Stromal cell of bone marrow (primary cell): ENCODE measurements around the gene BACE2.
"Not testable (repeated sequence)": the region's sequence is repeated elsewhere in the genome, so short reads cannot be mapped to it uniquely, and the experiment has no call there.

Experiments
- DNase-seq: peaks from one replicate; pipeline ENCODE4 v3.0.0-alpha.2; 2012; ENCODE audit warnings: low read depth

Gene BACE2

DNA sequence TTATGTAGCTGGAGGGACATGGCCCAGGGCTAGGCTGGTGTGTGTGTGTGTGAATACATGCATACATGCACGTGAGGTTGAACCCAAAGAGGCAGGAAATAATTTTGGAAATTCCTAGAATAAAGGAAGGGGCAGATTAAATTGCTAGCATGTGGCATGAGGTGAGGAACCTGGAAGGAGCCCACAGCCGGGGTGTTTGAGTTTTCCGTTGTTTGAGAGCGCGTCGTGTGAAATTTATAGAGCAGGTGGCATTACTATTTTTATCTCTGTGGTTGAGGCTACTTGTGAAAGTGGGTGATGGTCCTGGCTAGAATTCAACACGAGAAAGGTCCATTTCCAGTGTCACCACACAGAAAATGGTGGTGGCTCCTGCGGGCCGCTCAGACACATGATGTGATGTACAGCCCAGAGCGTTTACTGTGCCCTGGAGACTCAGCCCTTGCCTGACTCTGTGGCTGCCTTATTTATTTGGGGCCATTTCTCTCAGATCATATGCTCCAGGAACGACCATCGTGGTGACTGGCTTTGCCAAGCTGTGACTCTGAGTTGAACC, 48.0 kb downstream of the BACE2 start:
- DNase-seq = no peak

DNA sequence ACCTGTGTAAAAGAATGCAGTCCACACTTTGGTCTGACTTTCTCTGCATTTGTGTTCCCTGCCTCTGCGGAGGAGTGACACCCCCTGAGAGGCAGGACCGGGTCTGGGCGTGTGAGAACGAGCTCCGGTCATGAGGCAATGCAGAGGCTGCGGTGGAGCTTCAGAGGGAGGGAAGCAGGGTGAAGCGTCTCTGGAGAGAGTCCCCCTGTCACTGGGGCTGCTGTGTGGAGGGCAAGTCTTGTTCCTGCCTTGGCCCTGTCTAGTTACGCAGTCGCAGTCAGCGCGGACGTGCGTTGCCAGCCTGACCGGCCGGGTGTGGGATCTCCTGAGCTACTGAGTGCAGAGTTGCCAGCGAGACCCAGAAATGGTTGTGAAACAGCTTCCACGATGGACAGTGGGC, 48.5 kb downstream of the BACE2 start:
- no peak for DNase-seq

DNA sequence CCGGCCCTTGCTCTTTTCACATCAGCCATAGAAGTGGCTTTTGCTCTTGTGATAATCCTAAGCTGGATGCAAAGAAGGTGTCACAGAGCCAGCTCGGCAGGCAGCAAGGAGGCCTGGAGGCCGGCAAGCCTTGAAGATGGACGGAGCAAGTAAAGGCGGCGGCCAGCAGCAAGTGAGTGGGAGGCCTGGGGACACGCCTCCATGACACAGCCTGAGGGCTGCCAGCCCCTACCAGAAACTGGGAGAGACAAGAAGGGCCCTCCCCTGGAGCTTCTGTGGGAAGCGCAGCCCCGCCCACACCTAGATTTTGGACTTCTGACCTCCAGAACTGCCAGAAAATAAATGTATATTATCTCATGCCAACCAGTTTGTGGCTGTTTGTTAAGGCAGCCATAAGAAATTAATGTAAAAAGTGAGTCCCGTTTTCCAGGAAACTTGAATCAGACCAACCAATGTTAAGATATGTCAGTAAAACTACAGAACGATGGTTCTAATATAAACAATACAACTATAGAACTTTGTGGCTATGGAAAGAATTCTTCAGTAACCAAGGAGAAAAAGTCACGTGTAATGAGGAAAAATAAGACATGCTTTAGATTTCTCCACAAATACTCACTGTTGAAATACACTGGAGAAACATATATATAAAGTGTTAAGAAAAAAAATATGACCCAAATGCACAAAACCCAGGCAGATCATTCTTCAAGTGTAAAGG, 49.9 kb downstream of the BACE2 start:
- peak; percentile 56 for DNase-seq

DNA sequence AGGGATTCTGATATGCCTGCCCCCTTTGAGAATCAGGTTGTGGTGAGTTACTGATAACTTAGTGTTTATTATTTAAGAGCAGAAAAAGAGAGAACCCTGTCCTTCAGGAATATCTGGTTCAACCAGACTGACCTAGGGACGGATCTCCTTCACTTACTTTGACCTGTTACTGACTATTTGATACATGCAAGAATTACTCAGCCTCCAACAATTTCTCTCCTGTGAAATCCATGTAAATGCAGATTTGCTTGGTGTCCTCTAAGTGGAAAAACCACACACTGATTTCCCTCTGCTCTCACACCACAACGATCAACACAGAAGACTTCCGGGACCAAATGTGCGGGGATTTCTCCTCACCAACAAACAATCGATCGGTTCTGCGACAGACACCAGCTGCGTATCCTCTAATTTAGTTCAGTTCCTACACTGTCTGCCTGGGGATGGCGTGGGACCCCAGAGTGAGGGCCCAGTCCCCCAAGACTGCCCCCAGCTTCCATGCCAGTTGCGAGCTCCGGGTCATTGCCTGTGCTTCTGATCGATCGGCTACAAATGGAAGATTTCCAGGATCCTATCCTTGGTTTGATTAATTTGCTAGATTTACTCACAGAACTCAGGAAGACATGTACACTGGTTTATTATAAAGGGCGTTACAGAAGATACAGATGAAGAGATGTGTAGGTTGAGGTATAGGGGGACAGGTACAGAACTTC, 51.7 kb downstream of the BACE2 start:
- DNase-seq = no peak

DNA sequence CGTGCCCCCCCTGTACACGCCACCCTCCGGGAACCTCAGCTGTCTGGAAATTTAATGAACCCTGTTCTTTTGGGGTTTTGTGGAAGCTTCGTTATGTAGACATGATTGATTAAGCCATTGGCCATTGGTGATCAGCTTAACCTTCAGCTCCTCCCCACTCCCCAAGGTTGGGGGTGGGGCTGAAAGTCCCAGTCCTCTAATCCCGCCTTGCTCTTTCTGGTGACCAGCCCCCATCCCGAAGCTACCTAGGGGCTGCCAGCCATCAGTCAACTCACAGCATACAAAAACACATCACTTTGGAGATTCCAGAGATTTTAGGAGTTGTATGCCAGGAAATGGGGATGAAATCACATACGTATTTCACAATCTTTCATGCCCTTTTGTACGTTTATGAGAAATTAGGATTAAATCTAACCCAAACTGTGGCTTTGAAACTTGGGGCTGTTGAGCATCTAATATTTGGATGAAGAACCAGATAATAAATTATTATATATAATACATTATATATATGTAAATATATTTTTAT, 52.3 kb downstream of the BACE2 start:
- no peak for DNase-seq

DNA sequence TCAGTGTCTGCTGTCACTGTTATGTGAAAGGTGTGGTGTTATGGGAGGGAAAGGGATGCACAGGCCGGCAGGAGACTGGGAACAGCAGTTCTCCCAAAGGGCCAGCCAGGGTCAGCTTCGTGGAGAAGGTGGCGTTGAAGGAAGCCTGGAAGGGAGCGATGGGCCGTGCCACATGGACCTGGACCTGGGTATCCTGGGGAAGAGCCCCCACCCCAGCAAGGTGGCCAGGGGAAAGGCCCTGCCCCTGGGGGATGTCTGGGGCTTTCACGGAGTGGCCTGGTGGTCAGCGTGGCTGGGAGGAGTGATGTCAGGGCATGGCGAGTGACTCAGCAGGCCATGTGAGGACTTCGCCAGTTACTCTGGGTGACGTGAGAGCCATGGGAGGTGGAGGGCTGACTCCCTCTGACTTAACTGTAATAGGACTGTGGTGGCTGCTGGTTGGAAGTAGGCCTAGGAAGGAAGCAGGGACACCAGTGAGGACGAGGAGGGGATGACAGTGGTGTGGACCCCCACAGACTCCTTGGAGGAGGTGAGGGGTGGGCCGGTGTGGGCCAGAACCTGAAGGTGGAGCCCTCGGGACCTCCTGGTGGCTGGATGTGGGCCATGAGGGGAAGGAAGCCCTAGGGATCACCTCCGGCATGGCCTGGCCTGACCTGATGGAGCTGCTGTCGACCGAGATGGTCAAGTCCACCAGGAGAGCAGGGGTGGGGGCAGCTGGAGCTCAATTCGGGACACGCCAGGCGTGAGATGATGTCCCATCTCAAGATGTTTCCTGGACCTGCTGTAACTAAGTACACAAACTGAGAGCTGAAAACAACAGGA, 54.5 kb downstream of the BACE2 start:
- no peak for DNase-seq

DNA sequence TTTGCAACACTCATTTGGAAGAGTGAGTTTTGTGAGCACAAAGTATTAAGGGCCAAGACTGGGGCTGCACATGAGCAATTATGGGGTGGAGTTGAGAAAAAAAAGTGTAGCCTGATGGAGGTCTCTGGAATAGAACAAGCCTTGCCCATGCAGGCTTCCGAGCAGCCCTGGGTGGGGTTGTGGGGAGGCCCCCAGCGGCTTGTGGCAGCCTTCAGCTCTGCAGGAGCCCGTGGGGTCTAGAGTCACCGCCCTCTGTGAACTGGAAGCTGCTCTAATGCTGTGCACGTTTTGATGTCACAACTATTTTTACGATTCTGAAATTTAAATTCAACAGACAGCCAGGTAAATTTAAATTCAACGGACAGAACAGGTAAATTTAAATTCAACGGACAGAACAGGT, 58.9 kb downstream of the BACE2 start:
- DNase-seq = no peak

DNA sequence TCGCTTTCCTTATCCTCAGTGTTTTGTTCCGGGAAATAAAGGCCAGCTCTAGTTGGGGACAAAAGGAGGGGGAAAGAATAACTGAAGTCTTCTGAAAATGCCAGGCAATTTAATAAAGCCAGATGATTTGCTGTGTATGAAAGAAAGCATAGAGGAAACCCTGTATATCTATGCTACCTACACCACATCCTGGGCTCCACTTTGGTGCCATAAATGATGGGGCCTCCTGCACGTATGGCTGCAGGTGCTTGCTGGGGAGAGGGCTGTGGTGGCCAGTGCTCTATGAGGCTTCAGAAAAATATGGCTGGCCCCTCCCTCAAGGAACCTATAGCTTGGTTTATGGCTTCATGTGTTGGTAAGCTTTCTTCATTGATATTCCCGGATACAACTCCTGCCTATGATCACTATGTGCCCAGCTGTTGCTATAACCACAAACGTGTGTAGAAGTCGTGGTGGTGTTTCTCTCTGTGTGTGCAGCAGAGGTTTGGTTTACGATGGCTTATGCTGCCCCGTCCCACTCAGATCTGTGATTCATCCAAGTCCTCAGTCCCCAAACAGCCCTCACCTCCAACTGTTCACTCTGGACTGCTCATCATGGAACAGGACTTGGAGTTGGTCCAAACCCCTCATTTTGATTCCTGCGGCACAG, 59.5 kb downstream of the BACE2 start:
- DNase-seq = no peak

DNA sequence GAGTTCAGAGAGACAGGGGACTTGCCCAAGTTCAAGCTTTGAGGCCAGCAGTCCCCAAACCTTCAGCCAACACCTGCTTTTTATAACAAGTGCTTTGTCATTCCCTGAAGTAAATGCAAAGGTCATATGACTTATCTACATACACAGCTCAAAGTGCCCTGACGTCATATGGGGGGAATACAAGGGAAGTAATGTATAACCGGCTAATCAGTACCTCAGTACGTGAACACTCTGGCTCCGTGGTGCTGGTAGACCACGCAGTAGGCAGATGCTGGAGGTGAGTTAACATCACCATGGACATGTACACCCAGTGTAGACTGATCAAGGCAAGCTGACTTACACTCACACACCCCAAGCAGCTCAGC, 60.0 kb downstream of the BACE2 start:
- DNase-seq = no peak

DNA sequence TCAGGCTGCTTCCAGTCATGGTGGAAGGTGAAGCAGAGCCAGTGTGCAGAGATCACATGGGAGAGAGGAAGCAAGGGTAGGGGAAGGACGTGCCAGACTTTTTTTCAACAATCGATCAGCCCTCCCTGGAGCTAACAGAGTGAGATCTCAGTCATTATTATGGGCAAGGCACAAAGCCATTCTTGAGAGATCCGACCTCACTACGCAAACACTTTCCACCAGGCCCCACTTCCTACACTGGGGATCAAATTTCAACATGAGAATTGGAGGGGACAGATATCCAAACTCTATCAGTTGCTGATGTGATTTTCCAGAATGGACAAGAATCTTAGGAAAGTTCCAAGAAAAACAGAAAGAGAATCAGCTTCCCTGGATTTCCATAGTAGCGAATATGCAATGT, 60.5 kb downstream of the BACE2 start:
- DNase-seq = no peak

DNA sequence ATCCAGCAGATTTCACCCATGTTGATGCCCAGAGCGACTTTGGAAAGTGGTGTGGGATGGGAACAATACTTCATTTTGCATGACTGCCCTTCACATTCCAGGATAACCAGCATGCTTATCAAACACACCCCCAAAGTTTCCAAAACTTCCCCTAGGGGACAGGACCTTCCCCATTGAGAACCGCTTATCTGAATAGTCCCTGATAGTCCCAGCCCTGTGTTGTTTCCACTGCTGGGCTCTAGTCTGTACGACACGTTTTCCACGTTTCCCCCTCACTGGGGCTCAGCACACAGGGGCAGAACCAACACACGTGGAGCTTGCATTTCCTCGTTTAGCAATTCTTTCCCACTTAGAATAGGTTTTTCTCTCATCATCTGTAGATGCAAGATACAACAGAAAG, 61.0 kb downstream of the BACE2 start:
- DNase-seq = no peak

DNA sequence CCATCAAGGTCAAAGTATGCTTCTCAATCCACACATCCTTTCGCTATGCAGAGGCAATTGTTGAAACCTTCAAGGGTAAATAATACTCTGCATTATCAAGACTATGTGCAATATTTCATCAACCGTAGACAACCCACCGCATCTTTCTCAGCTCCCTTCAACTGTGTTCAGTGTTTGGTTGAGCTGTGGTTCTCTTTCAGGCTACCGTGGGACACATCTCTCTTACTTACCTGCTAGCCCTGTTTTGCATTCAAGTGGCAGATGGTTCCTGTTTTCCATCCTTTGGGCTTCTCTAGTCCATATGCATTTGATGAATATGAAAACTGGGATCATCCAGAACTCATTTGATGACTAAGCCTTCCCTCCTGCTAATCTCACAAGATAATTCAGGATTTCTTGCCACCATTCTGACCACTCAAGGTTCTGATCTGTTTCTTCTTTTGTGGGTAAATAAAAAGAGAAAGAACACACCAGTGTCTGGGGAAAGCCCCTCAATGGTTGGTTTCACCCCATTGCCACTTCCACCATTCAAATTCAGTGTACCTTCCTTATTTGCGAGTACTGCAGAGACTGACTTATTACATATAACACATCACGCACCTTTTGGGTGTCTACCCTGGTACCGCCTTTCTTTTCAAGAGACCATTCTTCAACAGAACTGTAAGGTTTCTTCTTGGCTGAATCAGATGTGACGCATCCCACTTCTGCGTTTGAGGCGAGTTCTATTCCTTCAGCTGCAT, 61.7 kb downstream of the BACE2 start:
- no peak for DNase-seq

DNA sequence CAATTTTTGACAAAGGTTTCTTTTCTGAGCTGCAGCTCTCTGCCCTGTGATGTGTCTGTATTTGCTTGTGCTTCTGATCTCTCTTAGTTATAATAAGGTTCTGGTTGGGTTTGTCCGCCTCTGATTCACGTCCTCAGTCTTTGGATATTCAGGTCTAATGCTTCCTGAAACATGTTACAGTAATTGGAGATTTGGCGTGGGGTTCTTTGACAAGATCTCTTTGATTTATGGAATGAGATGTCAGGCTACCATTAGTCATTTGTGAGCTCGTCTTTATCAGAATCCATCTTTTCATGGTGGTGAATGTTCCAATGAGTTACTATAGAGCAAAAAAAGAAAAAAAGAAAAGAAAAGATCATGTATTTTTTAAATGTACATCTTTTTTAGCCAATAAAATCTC, 62.5 kb downstream of the BACE2 start:
- no peak for DNase-seq

DNA sequence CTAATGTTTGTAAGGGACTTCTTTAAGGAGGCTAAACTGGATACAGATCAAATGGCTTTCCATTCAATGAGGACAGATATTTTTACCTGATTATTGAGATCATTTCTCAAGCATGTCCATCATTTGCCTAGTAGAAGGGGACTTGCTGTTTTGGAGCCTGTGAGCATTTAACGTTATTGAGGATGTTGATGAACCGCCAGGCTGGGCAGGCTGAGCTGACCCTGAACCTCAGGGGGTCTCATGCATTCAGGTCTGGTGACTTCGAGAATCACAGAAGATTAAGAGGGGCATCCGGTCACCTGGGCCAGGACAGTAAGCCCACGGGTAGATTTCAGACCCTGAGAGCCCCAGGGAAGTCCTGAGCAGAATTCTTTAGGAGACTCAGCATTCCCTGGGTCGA, 63.1 kb downstream of the BACE2 start:
- no peak for DNase-seq

DNA sequence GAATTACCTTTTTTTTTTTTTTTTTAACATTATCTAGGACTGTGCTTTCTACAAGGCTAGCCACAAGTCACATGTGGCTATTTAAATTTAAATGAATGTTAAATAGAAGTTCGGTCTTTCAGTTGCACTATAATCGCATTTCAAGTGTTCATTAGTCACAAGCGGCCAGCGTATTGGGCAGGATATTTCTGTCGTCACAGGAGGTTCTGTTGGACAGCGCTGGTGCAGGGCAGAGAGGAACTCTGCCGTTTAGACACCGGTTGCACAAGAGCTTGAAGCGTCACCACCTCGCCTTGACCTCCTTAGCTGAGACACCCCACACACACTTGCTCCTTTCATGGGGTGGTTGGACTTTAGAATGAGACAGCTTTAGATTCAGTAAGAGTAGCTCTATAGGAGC, 64.1 kb downstream of the BACE2 start:
- no peak for DNase-seq

DNA sequence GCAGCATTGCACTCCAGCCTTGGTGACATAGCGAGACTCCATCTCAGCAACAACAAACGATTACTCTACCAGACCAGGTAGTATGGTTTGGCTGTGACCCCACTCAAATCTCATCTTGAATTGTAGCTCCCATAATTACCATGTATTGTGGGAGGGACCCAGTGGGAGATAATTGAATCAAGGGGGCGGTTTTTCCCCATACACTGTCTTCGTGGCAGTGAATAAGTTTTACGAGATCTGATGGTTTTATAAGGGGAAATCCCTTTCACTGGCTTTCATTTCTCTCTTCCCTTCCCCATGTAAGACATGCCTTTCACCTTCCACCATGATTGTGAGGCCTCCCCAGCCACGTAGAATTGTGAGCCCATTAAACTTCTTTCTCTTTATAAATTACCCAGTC, 66.0 kb downstream of the BACE2 start:
- DNase-seq = no peak

DNA sequence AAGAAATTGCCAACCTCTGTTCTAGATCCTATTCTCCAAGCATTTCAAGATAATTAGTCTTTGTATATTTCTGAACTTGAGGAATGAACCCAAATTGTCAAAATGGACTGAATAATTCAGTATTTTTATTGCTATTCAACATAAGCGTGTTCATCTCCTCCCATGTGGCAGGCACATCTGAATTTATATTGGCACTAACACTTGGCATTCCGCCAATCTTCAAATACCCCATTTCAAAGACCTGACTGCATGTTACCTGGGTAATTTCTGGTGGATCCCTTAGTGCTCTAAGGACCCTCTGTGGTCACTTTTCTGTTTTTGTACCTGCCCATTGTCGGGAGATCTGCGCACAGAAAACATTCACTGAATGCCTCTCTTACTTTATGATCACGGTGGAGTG, 66.6 kb downstream of the BACE2 start:
- DNase-seq = no peak

DNA sequence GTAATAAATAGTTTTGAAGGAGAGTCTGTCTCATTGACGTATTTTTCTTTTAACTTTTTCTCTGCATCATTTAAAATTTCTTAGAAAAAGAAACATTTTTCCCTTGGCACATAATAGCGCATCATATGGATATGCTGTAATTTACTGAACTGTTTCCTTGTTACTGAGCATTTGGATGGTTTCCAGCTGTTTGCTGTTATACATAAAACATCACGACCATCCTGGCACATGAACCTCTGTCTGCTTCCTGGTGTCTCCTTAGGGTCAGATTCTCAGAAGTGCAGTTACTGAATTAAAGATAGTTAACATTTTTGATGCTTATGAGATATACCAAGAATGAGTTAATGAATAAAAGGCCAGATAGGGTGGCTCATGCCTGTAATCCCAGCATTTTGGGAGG, 67.2 kb downstream of the BACE2 start:
- DNase-seq = no peak

DNA sequence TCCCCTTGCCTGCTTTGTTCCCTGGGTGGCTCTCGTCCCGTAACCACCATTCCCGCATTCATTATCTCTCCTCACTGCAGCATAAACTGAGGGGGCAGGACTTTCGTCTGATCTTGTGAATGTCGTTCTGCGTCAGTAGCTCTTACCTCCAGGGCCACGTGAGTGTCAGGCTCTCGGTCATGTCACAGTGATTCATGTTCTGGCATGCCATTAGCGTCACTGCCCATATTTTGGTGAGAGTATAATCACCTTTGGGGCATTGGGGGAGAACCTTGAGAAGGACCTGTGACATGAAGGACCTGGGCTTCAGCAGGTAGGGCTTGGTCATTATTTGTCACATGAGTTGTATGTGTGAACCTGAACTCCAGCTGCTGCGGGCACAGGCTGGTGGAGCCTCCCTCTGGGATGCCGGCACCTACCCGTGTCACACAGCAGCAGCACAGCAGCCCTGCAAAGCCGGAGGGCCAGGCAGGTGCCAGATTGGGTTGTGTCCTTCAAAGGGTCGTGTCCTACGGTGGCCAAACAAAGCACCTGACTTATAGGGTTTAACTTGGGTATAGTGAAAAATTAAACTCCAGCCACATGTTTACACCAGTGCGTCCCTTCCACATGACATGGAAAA, 68.5 kb downstream of the BACE2 start:
- no peak for DNase-seq

DNA sequence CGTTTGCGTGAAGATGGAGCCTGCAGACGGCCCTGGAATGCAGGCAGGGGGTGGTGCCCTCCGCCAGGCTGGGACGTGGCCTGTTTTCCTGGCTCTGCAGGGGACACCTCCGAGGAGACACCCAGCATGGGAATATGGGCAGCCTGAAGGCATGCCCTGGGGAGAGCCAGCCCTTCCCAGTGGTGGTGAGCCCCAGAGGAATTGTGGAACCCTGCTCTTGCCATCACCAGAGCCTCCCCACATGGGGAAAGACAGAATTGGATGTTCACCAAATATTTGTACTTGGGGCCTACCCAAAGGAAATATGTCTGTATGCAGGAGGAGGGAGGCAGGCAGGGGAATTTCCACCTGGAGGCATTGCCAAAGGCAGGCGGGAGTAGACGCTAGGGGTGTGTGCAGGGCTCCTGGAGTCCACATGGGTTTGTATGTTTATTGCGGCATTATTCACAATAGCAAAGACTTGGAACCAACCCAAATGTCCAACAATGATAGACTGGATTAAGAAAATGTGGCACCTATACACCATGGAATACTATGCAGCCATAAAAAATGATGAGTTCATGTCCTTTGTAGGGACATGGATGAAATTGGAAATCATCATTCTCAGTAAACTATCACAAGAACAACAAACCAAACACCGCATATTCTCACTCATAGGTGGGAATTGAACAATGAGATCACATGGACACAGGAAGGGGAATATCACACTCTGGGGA, 70.3 kb downstream of the BACE2 start:
- DNase-seq = not testable (repeated sequence)
